ENCODE measurements around the gene MAST4. TPM values are rescaled to one million over a fixed set of nuclear protein-coding genes. Genes with fewer than 3 reads are reported as not detected.

The MAST4 gene
- total RNA-seq, 2 donors from 2014 or later: 36.8 to 45.7 TPM

DNA sequence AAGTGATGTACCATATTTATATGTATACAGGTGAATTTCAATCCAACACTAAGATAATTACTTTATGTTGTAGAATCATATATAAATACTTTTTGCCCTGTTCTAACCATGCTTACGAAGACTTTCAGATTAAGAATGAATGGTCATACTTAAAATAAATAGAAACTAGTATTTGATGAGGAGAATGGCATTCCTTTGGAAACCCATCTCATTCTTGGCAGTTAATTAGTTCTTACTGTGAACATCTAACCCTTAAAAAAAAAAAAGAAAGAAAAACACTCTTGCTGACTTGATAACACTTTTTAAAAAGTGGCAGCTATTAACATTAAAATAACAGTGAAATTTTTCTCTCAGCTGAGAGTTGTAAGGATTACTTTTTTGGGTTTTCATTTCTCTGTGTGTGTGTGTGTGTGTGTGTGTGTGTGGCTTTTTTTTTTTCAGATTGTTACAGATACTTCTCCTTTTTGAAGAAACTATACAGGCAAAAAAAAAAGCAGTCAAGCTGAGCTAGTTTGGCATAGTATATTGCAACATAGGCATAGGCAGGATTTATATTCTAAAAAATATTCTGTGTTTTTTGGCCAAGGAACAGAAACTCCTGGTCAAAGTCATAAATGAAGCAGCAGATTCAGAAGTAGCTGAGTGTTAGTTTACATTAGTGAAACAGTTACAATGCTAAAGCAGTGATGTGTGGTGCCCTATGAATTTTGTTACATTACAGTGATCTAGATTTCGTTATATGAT, 436.9 kb downstream of the MAST4 start:
- H3K27ac ChIP-seq: no peak overlapping the region
- intact Hi-C loops (cut with DNase I): no loop called here
- H3K36me3 ChIP-seq: no peaks in the 10 kb centered on the region
- H3K4me1 ChIP-seq (replicated peaks): no peaks in the 10 kb centered on the region
- 57% methylated on average over 2 of the region's 2 CpGs for WGBS
- DNase-seq (ENCODE audit: low spot score): no peak
- H3K4me3 ChIP-seq: no peak overlapping the region
- TF ChIP-seq CTCF (IDR thresholded peaks at IDR 0.05) (no peak), POLR2AphosphoS5 (IDR thresholded peaks at IDR 0.05) (no peak), POLR2A (IDR thresholded peaks at IDR 0.05) (no peak)
- H3K9me3 ChIP-seq: no peaks in the 10 kb centered on the region
- H3K27me3 ChIP-seq (replicated peaks; ENCODE audit: insufficient read depth): no peaks in the 10 kb centered on the region

DNA sequence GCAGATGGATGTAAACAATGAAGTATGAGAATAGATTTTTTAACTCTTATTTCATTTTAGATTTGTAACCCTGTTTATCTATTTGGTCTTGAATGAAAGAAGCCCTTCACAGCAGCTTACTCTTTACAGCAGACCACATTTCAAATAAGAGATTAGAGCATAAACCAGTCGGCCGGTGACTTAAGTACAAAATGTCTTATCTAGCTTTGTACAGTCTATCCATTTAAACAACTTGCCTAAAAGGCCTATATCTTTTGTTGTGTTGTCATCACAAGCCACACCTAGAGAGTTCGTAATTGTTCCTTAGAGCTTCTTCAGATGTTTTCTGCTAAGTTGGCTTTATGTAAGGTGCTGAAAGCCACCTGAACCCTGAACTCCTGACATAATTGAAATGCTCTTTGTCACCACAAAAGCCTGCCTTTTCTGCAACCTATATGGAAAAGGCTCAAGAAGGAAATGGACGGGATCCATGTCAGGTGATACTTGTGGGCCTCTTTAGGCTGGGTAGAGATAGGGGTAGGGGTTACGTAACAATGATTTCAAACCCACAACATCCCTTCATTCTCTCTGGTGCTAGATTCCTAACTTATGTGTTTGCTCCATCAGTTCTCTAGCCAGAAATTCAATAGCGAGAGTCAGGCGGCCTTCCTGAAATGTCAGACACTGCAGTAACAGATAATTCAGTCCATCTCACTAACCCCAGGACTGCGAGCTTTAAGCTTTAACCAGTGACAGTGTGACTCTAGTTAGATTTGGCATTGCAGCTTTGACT, 437.9 kb downstream of the MAST4 start:
- H3K9me3 ChIP-seq: no peaks in the 10 kb centered on the region
- H3K27ac ChIP-seq: no peak overlapping the region
- TF ChIP-seq POLR2A (IDR thresholded peaks at IDR 0.05): no peak
- TF ChIP-seq CTCF (IDR thresholded peaks at IDR 0.05): no peak
- TF ChIP-seq POLR2AphosphoS5 (IDR thresholded peaks at IDR 0.05): no peak
- intact Hi-C loops (cut with DNase I): no loop called here
- DNase-seq (ENCODE audit: low spot score): no peak
- no peak overlapping the region for H3K4me3 ChIP-seq
- H3K36me3 ChIP-seq: no peaks in the 10 kb centered on the region
- no peaks in the 10 kb centered on the region for H3K4me1 ChIP-seq (replicated peaks)
- WGBS: 78% methylated on average over 8 of the region's 8 CpGs
- no peaks in the 10 kb centered on the region for H3K27me3 ChIP-seq (replicated peaks; ENCODE audit: insufficient read depth)

DNA sequence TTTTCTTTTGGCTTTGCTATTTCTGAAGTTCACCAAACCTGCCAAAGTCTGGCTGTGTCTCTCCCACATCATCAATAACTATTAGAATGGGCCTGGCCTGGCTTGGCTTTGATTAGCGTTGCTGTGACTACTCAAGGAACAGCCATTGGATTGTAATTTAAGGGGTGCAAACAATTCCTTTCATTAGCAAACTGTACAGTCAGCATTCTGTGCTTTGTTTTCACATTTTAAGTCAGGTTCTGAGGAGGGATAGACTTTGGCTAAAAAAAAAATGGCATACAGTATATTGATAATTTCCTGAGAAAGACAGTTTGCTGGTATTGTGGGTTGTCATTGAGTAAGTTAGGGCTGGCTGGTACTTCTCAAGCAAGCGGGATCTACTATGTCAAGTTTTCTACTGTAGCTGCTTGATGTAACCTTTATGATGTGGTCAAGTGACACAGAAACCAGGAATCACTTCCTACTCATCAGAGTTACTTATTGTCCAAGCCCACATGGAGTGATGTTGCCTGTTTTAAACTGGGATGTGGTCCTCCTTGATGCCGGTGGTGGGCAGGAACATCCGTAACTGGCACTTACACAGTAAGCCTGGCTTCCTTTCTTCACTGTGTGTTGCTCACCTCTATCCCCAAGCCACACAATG, 439.0 kb downstream of the MAST4 start:
- 95% methylated on average over 4 of the region's 4 CpGs for WGBS

GRCh38 chr5:67037171-67037570, 441.0 kb downstream of the MAST4 start:
- no peak overlapping the region for H3K4me3 ChIP-seq
- no peak overlapping the region for H3K27ac ChIP-seq
- intact Hi-C loops (cut with DNase I): no loop called here
- no peaks in the 10 kb centered on the region for H3K27me3 ChIP-seq (replicated peaks; ENCODE audit: insufficient read depth)
- WGBS: 88% methylated on average over 1 of the region's 1 CpG
- no peaks in the 10 kb centered on the region for H3K36me3 ChIP-seq
- TF ChIP-seq POLR2AphosphoS5 (IDR thresholded peaks at IDR 0.05) (no peak), CTCF (IDR thresholded peaks at IDR 0.05) (no peak), POLR2A (IDR thresholded peaks at IDR 0.05) (no peak)
- no peaks in the 10 kb centered on the region for H3K9me3 ChIP-seq
- H3K4me1 ChIP-seq (replicated peaks): no peaks in the 10 kb centered on the region
- DNase-seq (ENCODE audit: low spot score): no peak

More for the DNA sequence above, 439.0 kb downstream of the MAST4 start:
- H3K4me3 ChIP-seq: no peak overlapping the region
- TF ChIP-seq POLR2AphosphoS5 (IDR thresholded peaks at IDR 0.05): no peak
- TF ChIP-seq POLR2A (IDR thresholded peaks at IDR 0.05): no peak
- no peak for TF ChIP-seq CTCF (IDR thresholded peaks at IDR 0.05)
- H3K27ac ChIP-seq: no peak overlapping the region
- intact Hi-C loops (cut with DNase I): no loop called here
- no peaks in the 10 kb centered on the region for H3K9me3 ChIP-seq
- no peak for DNase-seq (ENCODE audit: low spot score)
- H3K27me3 ChIP-seq (replicated peaks; ENCODE audit: insufficient read depth): no peaks in the 10 kb centered on the region
- no peaks in the 10 kb centered on the region for H3K4me1 ChIP-seq (replicated peaks)
- H3K36me3 ChIP-seq: no peaks in the 10 kb centered on the region
